ENCODE data around the gene CHIA.

Gene CHIA

DNA sequence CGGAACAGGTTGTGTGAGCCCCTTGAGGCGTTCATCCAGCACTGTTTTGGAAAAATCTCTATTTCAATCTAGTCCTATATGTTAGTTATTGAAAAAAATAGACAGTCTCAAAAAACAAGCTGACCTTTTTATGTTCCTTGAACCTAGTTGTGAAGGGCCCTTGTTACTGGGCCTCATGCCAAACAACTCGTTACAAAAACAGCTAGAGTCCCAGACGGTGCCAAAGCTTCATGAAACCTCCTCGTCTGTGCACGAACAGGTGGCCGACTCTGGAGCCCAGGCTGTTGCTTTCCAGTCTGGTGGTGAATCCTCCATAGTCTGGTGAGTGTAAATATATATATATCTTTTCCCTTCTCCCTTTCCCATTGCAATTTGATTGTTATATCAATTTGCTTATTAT is at the start of gene CHIA:
Gene CHIA (plus strand): TSS at position 222 of the 400 bp plus-strand sequence. CDS start 19,617 bp downstream, outside the sequence.
- no peaks in the 10 kb centered on the region for H4K20me1 ChIP-seq (ENCODE audit: insufficient read depth)
- H3K79me2 ChIP-seq (ENCODE audit: insufficient read depth, low read depth), result no peaks in the 10 kb centered on the region
- H2AFZ ChIP-seq (ENCODE audit: low read depth), result no peak within 1 kb of the TSS
- H3K4me1 ChIP-seq (ENCODE audit: low read depth, poor library complexity, severe bottlenecking), result no peaks in the 10 kb centered on the region
- H3K36me3 ChIP-seq (ENCODE audit: insufficient read depth), result no peaks in the 10 kb centered on the region
- H3K9ac ChIP-seq, result no peak within 1 kb of the TSS
- H3K4me2 ChIP-seq, result no peak within 1 kb of the TSS
- TF ChIP-seq, protein P1, sequence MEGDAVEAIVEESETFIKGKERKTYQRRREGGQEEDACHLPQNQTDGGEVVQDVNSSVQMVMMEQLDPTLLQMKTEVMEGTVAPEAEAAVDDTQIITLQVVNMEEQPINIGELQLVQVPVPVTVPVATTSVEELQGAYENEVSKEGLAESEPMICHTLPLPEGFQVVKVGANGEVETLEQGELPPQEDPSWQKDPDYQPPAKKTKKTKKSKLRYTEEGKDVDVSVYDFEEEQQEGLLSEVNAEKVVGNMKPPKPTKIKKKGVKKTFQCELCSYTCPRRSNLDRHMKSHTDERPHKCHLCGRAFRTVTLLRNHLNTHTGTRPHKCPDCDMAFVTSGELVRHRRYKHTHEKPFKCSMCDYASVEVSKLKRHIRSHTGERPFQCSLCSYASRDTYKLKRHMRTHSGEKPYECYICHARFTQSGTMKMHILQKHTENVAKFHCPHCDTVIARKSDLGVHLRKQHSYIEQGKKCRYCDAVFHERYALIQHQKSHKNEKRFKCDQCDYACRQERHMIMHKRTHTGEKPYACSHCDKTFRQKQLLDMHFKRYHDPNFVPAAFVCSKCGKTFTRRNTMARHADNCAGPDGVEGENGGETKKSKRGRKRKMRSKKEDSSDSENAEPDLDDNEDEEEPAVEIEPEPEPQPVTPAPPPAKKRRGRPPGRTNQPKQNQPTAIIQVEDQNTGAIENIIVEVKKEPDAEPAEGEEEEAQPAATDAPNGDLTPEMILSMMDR (conservative IDR thresholded peaks at IDR 0.05; ENCODE audit: low read depth, low read length), result no peak
- no peaks in the 10 kb centered on the region for H3K27me3 ChIP-seq (ENCODE audit: insufficient read depth, low read depth)
- H3K4me3 ChIP-seq (IDR thresholded peaks at IDR 0.05; ENCODE audit: insufficient read depth, low read depth, low read length), result no peak within 1 kb of the TSS
- H3K27ac ChIP-seq, result no peak within 1 kb of the TSS

- Histone ChIP-seq H4K20me1 (ENCODE audit: insufficient read depth) (no peaks in the 10 kb centered on the region), H3K4me3 (IDR thresholded peaks at IDR 0.05; ENCODE audit: insufficient read depth, low read depth, low read length) (no peak overlapping the region), H3K27ac (no peak overlapping the region), H3K79me2 (ENCODE audit: insufficient read depth, low read depth) (no peaks in the 10 kb centered on the region), H3K4me1 (ENCODE audit: low read depth, poor library complexity, severe bottlenecking) (no peaks in the 10 kb centered on the region), H2AFZ (ENCODE audit: low read depth) (no peak overlapping the region), H3K36me3 (ENCODE audit: insufficient read depth) (no peaks in the 10 kb centered on the region), H3K9ac (no peak overlapping the region), H3K27me3 (ENCODE audit: insufficient read depth, low read depth) (no peaks in the 10 kb centered on the region), H3K4me2 (no peak overlapping the region)
- TF ChIP-seq, protein P1 (conservative IDR thresholded peaks at IDR 0.05; ENCODE audit: low read depth, low read length), result no peak
These were observed 48.9 kb upstream of the CHIA start for GRCh38 chr1:111241797-111242196.

DNA sequence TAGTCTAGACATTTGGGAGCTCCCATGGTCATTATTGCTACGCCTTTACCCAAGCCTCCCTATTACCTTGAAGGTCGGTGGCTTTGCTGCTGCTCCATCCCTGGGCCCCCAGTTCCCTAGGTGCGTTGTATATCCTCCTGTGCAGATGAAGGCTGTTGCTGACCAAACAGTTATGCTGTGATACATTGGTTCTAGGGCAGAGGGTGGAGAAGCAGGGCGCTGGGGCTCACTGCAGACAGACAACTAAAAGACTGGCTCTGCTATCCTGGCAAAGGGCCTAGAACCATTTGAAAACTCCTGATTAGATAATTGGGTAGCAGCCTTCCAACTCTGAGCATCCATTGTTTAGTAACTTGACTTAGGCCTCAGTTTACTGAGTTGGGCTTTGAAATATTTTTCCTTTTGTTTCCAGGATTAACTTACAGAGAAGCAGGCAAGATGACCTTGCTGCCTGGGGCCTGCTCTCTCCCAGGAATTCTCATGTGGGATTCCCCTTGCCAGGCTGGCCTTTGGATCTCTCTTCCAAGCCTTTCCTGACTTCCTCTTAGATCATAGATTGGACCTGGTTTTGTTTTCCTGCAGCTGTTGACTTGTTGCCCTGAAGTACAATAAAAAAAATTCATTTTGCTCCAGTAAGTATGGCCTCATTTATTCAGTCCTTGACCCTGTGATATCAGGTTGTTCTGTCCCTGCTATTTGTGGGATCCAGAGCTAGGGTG is 47.7 kb upstream of the CHIA start:
- H3K36me3 ChIP-seq (ENCODE audit: insufficient read depth), result no peaks in the 10 kb centered on the region
- TF ChIP-seq, protein P1 (conservative IDR thresholded peaks at IDR 0.05; ENCODE audit: low read depth, low read length), result no peak

DNA sequence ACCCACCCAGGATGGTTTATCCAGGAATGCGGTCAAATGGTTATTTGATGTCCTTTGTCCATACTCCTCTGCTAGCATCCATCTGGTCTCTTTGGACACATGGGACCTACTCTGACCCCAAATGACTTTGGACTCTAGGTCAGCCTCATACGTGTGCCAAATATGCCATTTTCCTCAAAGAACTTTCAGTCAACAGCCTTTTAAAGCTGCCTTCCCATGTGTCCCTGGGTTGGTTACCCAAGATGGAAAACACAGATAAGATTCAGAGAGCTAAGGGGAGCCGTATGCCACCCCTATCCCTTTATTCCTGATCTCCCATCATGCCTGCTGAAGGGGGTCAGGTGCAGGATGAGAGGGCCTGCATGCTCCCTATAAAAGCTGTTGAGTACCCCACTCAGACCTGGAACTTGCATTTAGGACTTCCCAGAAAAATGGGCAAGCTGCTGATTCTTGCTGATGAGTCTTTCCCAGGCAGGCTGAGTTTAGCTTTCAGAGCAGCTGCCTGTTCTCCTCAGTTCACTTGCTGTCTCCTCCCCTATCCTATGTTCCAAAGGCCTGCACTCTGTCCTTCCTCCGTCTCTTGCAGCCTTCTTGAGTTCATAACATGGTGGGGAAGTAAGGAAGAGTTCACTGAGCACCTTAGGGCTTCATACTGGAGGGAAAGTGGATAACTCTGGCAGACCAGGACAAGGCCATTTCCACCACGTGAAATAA is 43.4 kb upstream of the CHIA start:
- Histone ChIP-seq H3K27me3 (ENCODE audit: insufficient read depth, low read depth) (no peaks in the 10 kb centered on the region), H3K79me2 (ENCODE audit: insufficient read depth, low read depth) (no peaks in the 10 kb centered on the region), H3K4me1 (ENCODE audit: low read depth, poor library complexity, severe bottlenecking) (no peaks in the 10 kb centered on the region), H3K36me3 (ENCODE audit: insufficient read depth) (no peaks in the 10 kb centered on the region), H3K4me2 (no peak overlapping the region), H3K27ac (no peak overlapping the region), H3K9ac (no peak overlapping the region), H2AFZ (ENCODE audit: low read depth) (no peak overlapping the region), H4K20me1 (ENCODE audit: insufficient read depth) (no peaks in the 10 kb centered on the region), H3K4me3 (IDR thresholded peaks at IDR 0.05; ENCODE audit: insufficient read depth, low read depth, low read length) (no peak overlapping the region)
- TF ChIP-seq, protein P1 (conservative IDR thresholded peaks at IDR 0.05; ENCODE audit: low read depth, low read length), result no peak

More for the DNA sequence above, 47.7 kb upstream of the CHIA start:
- H3K9ac ChIP-seq, result no peak overlapping the region
- H3K79me2 ChIP-seq (ENCODE audit: insufficient read depth, low read depth), result no peaks in the 10 kb centered on the region
- H3K27me3 ChIP-seq (ENCODE audit: insufficient read depth, low read depth), result no peaks in the 10 kb centered on the region
- no peaks in the 10 kb centered on the region for H3K4me1 ChIP-seq (ENCODE audit: low read depth, poor library complexity, severe bottlenecking)
- no peak overlapping the region for H2AFZ ChIP-seq (ENCODE audit: low read depth)
- no peaks in the 10 kb centered on the region for H4K20me1 ChIP-seq (ENCODE audit: insufficient read depth)
- H3K4me3 ChIP-seq (IDR thresholded peaks at IDR 0.05; ENCODE audit: insufficient read depth, low read depth, low read length), result no peak overlapping the region
- H3K27ac ChIP-seq, result no peak overlapping the region
- H3K4me2 ChIP-seq, result no peak overlapping the region
